Raji (cell line): Measurements from ENCODE around the gene SEC16A.

ENCODE experiments used
- POLR2A ChIP-seq: IDR thresholded peaks from 2 replicates; pipeline ENCODE4 v1.6.1; 2011; ENCODE audit warnings: low read depth, low read length, control low read depth; ENCODE audit not compliant: insufficient read depth

SEC16A gene

DNA sequence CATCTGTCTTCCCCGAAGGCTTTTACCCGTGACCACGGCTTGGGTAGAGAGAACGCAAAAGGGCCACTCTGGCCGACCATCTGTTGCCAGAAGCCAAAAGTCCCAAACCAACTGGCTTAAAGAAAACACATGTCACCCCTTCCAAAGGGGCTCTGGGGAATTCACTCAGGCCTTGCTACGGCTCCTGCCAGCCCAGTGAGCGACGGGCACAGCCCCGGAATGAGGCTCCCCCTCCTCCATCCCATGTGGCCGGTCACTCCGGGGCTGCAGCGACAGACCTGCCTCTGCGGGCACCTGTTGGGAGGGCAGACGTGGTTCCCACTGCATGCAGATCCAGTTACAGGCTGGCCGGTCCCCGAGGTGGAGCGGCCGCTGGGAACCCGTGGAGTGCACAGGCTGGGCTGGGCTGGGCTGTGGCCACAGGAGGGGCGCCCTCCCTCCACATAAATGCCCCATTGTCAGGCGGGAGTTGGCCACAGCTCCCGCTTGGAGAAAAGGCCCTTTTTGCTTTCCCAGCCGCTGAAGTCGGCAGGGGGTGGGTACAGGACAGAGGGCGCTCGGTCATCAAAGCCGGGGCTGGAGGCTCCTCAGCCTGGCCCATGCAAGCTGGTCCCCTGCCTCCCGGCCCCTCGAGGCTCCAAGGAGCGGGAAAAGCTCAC is 43.1 kb upstream of the SEC16A start:
- no peak for TF ChIP-seq POLR2A

DNA sequence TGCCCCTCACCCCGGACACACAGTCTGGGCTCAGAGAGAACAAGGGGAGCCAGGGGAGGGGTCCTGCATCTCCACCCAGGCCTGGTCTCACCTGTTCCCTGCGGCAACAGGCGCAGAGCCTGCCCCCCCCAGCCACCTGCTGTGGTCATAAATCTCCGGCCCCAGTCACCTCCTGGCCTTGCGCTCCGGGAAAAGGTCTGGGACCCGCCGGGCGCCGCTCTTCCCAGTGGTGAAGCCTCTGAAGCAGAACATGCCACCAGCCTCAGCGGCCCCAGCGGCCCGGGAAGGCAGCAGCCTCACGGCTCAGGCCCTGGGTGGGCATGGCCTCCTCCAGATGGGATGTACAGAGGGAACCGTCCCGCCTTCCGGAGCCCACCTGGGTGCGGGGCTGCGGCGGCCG is 42.4 kb upstream of the SEC16A start:
- TF ChIP-seq POLR2A = no peak

DNA sequence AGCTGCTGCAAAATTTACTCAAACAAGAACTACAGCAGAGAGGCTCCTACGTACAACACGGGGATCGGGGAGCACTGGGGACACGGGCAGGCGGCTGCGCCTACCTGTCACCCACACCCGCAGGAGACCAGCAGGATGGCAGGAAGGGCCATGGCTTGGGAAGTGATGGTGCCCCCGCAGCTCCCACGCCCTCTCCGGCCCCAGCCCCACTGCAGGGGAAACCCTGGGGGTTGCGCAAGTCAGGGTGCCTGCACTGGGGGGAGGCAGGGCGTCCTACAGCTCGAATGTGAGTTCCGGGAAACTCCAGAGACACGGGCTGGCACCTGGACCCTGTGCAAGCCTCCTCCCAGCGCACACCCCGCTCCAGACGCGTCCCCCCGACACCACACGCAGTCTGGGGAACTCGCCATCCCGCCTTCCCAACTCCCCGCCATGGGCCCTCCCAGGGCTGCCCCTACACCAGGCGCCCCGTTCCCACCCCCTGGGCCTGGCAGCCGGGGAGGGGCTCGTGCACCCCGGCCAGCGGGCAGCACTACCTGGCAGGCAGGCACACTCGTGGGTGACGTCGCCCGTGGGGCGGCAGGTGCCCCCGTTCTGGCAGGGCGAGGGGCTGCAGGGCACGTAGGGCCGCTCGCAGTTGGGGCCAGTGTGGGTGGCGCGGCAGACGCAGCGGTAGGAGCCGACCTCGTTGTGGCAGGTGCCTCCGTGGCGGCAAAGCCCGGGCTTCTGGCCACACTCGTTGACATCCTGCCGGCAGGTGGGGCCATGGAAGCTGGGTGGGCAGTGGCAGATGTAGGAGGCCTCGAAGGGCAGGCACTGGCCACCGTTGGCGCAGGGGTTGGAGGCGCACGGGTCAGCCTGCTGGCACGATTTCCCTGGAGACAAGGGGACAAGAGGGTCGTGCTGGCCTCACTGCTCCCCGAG is 39.7 kb upstream of the SEC16A start:
- no peak for TF ChIP-seq POLR2A

DNA sequence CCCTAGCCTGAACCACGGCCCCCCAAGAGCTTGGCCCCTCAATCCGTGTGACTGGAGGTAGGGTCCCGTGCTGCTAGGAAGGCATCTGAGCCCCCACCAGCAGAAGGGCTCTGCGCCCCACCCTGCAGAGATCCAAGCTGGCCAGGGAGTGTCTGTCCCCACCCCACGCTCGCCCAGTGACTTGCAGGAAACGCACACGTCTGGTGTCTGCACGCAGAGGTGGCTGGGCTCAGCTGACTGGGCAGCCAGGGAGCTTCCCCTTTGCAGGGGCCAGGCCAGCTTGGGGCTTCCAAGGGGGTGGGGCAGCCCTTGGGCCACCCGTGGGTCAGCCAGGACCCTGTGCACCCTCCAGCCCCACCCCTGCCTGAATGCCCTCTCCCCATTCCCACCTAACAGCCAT is 38.7 kb upstream of the SEC16A start:
- TF ChIP-seq POLR2A = no peak

DNA sequence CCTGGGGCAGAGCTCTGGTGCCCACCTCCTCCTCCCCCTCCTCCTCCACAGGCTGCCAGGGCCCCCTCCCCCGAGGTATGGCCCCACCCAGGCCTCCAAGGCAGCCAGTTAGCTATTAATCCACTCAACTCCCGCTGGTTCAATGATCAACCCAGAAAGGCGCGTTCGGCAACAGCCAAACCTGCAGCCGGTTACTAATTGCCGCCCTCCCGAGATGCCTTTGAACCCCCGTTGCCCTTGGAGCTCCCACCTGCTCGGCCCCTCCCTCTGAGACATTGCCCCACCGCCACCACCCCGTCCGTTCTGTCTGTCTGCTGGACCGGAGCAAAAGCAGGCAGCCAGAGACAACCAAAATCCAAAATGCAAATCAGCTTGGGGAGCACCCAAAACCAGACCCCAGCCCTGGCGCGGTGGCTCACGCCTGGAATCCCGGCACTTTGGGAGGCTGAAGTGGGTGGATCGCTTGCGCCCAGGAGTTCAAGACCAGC is 37.3 kb upstream of the SEC16A start:
- TF ChIP-seq POLR2A = no peak

DNA sequence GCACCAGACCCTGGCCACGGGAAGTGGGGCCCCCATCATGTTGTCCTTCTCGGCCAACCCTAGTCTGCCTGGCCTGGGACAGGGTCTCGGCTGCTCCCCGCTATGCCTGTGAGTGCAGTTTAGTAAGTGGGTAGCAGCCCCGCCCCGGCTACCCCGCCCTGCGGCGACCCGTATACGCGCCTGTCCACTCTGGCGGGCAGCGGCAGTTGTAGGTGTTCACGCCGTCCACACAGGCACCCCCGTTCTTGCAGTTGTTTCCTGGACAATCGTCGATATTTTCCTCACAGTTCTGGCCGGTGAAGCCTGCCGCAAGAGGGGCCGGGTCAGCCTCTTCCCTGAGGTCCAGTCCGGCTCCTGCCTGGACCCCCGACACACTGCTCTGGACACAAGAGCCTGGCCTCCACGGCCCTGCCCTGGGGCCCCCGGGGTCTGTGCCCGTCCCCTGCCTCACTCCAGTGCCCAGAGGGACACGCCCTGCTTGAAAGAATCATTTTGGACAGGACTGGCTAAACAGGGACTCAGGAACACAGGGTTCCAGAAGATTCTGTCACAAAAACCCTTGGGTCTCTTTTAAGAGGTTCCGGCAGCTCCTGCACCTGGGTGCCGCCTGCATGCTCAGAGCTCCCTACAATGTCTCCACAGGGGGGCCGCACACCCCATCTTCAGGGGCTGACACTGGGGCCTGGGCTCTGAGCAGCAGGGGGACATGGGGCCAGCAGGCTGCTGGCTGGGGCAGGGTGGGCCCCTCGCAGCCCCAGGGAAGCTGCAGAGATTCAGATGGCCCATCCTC is 36.6 kb upstream of the SEC16A start:
- TF ChIP-seq POLR2A = no peak

DNA sequence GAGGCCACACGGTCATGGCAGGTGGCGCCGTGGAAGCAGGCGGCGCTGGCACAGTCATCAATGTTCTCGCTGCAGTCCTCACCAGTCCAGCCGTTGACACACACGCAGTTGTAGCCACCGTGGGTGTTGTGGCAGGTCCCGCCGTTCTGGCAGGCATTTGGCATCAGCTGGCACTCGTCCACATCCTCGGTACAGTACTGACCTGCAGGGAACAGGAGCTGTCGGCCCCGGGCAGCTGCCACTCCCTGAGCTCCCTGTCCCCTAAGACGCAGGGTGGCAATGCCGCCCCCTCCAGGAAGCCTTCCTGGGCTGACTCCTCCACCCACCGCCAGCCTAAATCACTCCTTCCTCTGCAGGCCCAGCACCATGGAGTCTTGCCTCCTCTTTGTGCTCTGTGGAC is 35.8 kb upstream of the SEC16A start:
- TF ChIP-seq POLR2A = no peak

DNA sequence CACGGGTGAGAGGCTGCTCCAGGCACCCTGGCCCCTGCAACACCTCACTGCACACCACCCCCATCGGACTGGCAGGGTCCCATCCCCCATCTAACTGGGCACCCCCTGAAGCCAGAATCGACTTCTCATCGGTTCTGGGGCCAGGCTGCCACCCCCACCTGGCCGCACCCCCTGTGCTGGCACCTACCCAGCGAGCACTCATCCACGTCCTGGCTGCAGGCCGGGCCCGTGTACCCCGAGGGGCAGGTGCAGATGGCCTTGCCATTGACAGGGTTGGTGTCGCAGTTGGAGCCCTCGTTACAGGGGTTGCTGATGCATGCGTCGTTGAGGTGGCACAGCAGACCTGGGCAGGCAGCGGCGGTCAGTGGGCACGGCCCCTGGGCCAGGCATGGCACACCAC is 35.1 kb upstream of the SEC16A start:
- TF ChIP-seq POLR2A = no peak

DNA sequence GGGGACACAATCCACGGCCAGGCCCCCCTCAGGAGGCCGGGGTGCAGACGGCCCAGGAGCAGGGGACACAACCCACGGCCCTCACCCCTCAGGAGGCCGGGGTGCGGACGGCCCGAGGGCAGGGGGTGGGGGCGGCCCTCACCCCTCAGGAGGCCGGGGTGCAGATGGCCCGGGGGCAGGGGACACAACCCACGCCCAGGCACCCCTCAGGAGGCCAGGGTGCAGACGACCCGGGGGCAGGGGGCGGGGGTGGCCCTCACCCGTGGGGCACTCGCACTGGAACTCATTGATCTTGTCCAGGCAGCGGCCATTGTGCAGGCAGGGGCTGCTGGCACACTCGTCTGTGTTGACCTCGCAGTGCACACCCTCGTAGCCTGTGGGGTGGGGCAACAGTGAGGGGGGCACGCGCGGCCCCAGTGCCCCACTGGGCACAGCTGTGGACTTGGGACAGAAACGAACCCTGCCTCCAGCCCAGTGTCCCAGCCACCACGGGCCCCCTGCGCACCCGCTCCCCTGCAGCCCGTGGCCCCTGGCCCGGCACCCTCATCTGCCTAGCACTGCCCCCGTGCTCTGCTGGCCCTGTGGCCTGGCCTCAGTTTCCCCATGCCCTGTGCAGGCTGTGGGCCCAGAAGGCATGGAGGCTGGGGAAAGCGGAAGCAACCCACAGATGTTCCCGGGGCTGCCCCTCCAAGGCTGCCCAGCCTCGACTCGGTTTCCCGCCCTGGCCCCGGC is 34.3 kb upstream of the SEC16A start:
- no peak for TF ChIP-seq POLR2A

DNA sequence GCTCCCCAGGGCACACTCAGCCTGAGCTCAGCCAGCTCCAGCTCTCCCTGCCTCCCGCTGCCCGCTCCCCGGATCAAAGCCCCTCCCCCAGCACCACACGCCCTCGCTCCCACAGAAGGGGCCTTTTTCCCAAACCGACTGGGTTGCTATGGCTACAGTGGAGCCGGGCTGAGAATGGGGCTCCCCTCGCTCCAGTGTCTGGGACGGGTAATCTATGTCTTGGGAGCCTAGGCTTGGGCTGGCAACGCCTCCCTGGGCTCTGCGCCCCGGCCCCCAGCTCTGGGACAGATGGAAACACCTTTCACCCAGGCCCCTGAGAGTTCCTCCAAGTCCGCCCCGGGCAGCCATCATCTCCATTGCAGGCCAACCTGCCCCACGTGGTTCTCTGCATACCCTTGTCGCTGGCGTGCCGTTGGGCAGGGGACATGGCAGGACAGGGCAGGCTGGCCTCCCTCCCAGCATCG is 33.4 kb upstream of the SEC16A start:
- no peak for TF ChIP-seq POLR2A

DNA sequence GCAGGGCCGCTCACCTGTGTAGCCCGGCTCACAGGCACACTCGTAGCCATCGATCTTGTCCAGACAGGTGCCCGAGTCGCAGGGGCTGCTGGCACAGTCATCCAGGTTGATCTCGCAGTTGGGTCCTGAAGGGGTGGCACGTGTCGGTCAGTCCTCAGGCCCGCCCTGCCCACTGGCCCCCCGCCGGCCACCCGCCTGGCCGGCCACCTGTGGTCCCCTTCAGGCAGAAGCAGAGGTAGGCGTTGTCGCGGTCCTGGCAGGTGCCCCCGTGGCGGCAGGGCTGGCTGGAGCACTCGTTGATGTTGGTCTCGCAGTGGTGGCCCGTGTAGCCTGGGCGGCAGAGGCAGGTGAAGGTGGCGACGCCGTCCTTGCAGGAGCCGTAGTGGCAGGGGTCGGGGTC is 32.4 kb upstream of the SEC16A start:
- no peak for TF ChIP-seq POLR2A

DNA sequence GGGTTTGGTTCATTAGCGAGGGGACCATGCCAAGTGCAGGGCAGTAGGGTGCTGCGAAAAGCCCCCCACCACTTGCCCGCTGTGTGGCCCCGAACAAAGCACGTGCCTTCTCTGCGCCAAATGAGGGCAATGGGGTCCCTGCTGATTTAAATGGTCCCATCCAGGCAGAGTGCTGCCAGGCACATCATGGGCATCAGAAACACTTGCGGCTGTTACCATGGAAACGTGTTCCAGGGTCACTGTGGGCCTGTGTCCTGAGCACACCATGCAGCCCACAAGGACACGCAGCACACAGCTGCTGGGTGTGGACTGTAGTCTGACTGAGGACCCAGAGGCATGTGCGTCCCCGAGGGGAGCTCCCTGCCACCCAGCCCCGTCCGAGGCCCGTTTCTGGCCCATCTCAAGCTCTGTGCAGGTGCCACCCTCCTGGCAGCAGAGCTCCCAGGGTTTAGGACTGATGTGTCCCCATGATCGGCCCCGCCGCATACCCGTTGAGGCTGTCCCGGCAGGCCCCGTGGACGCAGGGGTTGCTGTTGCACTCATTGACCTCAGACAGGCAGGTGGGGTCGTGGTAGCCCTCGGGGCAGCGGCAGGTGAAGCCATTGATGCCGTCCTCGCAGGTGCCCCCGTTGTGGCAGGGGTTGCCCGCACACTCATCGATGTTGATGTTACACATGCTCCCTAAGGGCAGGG is 31.3 kb upstream of the SEC16A start:
- TF ChIP-seq POLR2A = no peak

DNA sequence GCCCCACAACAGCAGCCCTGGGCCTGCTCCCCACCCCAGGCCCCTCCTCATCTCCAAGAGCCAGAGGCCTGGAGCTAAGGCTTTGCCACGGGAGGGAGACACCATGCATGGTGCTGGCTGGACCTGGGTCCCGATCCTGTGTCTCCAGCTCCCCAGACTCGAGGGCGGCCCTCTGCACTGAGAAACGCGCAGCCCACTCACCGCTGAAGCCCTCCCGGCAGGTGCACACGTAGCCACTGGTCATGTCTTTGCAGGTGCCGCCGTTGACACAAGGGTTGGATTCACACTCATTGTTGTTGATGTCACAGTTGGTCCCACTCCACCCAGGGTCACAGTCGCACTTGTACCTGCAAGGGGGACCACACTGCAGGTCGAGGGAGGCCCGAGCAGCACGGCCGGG is 30.4 kb upstream of the SEC16A start:
- no peak for TF ChIP-seq POLR2A

DNA sequence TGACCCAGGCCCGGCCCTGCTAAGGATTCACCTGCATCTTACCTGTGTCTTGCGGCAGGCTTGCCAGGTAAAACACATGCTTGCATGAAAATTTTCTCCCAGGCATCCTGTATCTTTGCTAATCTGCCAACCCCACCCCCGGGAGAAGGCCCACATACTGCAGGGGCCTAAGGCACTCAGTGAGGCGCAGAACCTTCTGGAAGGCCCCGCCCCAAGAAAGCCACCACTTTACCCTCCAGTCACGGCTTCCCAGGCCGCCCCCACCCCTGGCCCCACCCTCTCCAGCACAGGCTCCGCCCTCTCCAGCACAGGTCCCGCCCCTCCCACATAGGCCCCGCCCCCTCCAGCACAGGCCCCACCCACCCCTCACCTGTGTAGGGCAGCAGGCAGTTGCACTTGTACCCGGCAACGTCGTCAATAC is 29.8 kb upstream of the SEC16A start:
- no peak for TF ChIP-seq POLR2A
